GM21423 (cell line): ENCODE results near the gene TBCCD1.
"Not testable (repeated sequence)": the region's sequence is repeated elsewhere in the genome, so short reads cannot be mapped to it uniquely, and the experiment has no call there.

Experiments
- ATAC-seq: cut with Tn5 transposase; IDR thresholded peaks from one replicate; pipeline ENCODE4 v1.9.1; 2021; ENCODE audit warnings: mild to moderate bottlenecking, moderate library complexity; ENCODE audit not compliant: unreplicated experiment

Gene TBCCD1

DNA sequence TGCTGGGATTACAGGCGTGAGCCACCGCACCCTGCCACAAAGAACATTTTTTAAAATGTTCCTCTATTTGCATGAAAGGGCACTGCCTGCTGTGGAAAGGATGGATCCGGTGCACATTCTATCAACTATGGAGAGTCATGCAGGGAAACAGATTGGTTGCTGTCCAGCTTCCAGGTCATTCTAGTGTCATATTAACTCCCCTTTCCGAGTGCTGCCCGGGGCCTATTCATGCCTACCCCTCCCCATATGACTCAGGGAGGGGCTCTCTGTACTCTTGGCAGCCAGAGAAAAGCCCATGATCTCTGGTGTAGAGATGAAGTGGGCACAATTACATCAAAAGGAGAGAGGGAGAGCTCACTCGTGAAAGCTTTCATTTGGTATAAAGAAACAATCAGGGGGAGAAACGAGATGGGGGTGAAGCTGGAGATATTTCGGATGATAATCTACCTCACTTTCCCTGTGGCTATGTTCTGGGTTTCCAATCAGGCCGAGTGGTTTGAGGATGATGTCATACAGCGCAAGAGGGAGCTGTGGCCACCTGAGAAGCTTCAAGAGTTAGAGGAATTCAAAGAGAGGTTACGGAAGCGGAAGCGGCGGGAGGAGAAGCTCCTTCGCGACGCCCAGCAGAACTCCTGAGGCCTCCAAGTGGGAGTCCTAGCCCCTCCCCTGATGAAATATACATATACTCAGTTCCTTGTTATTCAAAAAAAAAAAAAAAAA lies 29.6 kb upstream of the TBCCD1 start:
- no peak for ATAC-seq

DNA sequence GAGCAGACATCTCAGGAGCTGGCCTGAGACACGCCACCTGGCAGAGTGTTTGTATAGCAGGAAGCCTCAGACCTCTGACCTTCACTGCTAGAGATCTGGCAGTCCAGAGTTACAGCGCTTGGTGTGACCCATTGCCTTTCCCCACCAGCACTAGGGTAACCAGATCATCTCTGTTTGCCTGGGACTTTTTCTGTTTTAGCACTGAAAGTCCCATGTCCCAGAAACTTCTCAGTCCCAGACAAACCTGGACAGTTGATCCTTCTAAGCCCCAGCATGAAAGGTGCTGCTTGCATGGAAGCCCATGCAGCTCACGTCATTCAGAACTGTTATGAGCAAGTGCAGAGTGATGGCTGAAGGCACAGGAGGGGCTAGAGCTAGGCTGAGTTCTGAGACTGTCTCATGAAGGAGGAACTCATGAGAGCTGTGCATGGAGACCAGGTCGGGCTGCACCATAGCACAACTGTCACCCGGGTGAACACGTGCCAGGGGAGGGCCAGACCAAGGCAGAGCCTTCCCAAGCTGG lies 27.5 kb upstream of the TBCCD1 start:
- no peak for ATAC-seq

DNA sequence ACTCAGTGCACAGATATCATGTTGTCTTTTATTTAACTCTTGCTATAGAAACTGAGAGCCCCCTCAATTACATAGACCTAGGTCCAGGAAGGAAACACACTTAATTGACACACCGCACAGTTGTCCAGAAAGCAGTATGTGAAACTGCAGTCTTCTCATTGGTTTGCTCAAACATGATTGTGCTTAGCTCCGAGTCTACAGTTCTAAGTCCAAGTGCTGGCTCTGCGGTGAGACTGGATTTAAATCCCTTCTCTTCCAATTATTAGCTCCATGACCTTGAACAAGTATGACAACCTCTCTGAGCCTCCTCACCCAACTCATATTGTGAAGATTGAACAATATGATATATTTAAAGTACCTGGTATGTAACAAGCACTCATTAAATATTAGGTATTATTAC lies 26.7 kb upstream of the TBCCD1 start:
- no peak for ATAC-seq

DNA sequence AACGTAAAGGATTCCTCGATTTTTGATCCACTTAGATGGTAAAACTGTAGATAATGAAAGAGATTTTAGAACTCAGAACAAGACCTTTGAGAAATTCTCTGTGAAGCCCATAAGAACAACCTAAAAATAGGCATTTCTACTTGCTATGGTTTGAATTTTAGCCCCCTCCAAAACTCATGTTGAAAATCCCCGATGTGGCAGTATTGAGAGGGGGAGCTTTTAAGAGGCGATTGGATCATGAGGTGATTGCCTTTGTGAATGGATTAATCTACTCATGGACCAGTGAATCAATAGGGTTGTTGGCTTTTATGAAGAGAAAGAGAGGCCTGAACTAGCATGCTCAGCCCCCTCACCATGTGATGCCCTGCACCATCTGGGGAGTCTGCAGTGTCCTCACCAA lies 25.5 kb upstream of the TBCCD1 start:
- ATAC-seq = no peak

GRCh38 chr3:186590580-186591295 lies 23.6 kb upstream of the TBCCD1 start:
- ATAC-seq = no peak

DNA sequence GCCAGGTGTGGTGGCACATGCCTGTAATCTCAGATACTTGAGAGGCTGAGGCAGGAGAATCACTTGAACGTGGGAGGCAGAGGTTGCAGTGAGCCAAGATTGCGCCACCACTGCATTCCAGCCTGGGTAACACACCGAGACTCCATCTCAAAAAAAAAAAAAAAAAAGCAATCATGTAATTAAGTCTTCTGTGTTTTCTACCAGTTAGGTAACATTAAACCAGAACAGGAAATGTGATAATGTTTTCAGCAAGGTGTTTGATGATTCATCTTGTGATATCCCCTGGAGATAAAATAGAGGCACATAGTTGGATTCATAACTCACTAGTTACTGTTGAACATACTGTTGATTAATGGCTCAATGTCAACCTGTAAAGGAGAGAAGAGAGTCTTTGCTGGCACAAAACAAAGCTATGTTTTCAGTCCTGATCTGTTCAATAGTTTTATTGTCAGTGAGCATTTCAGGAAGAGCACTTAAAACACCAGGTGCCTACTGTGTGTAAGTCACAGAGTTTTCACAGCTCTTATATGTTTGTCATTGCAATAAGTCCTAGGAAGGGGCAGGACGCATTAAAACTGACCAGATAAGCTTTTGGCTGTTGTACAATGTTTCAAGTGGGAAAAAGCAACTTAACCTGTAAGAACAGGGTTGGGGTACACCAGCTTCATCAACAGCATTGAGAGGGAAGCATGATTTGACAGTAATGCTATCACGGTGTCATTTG lies 22.9 kb upstream of the TBCCD1 start:
- no peak for ATAC-seq

DNA sequence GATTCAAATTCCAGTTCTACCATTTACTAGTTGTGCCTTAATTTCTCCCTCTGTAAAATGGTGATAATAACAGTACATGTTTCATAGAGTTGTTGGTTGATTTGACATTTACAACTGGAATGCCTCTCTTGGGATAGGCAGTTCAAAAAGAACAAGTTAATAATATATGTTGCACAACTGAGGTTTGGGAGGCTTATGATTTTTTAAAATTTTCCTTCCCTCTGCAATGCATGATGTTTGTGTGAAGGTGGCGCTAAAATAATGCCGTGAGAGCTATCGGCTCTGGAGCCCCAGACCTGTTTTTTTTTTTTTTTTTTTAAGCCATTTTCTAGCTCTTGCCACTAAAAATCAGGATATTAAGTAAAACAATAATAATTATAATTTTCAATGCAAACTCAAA lies 22.0 kb upstream of the TBCCD1 start:
- no peak for ATAC-seq

DNA sequence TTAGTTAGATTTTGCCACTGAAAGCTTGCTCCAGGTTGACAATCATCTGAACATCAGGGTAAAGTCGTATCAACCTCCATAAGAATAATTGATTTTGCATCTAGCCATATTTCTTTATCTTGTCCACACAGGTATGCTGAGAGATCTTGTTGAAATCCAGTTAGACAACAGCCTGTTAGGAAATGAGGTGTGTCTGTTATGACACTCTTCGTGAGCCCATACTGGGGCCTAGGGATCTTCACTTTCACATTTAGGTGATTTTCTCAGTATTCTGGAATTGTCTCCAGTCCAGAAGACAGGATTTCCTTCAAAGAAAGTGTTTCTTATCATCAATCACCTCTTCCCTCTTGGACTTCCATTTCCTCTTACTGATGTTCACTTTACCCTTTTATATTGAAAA lies 21.5 kb upstream of the TBCCD1 start:
- ATAC-seq = no peak

GRCh38 chr3:186587183-186587582 lies 20.0 kb upstream of the TBCCD1 start:
- ATAC-seq = no peak

- ATAC-seq = not testable (repeated sequence)
Measured at GRCh38 chr3:186586245-186586644, 19.1 kb upstream of the TBCCD1 start.

- no peak for ATAC-seq
Measured at GRCh38 chr3:186583831-186584230, 16.7 kb upstream of the TBCCD1 start.

GRCh38 chr3:186582541-186582940 lies 15.4 kb upstream of the TBCCD1 start:
- no peak for ATAC-seq

DNA sequence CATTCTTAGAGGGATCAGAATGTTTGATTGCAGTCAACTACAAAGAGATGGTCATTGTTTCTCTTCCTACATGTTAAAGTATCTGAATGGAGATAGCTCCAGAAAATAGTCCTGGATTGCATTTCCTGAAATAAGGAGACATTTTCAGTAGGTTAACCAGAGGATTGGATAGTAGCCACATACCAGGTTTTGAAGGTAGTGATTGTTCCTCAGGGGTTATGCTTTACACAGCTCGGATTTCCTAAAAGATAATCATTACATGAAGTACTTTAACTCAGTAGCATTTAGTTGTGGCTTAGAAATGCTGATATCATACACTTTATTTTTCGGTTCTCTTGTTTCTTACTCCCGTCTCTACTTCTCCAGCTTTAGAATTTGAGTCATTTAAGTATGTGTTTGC lies 13.6 kb upstream of the TBCCD1 start:
- ATAC-seq = no peak

GRCh38 chr3:186577521-186577920 lies 10.4 kb upstream of the TBCCD1 start:
- ATAC-seq = no peak

- no peak for ATAC-seq
Measured at GRCh38 chr3:186571644-186572013, 4.5 kb upstream of the TBCCD1 start.

DNA sequence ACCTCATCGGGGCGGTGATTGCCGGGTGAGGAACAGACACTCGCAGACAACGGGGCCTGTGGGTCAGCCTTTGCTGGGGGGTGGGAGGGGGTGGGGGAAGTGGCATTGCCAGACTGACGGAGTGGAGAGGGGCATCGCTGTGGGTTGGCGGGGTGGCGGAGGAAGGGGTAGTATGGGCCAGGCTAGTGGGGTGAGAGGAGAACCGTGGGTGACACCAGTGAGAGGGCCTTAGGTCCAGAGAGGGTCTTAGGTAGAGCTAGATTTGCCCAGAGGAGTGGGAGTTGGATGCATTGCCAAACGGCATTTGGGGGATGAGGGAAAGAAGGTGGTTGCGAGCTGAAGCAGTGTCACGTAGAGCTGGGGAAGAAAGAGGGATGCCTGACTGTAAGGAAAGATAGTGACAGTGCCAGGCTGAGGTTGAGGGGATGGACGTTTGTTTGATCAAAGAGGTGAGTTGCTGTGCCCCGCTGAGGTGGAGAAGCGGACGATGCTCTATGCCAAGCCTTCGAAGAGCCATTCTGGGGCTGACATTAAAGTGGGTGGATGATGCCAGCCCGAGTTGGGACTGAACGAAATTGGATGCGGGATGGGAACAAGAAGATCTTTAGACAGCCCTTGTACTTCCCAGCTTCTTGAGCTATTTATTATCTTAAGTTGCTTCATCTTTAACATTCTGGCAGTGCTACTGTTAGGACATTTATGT lies 4.0 kb upstream of the TBCCD1 start:
- ATAC-seq = no peak

DNA sequence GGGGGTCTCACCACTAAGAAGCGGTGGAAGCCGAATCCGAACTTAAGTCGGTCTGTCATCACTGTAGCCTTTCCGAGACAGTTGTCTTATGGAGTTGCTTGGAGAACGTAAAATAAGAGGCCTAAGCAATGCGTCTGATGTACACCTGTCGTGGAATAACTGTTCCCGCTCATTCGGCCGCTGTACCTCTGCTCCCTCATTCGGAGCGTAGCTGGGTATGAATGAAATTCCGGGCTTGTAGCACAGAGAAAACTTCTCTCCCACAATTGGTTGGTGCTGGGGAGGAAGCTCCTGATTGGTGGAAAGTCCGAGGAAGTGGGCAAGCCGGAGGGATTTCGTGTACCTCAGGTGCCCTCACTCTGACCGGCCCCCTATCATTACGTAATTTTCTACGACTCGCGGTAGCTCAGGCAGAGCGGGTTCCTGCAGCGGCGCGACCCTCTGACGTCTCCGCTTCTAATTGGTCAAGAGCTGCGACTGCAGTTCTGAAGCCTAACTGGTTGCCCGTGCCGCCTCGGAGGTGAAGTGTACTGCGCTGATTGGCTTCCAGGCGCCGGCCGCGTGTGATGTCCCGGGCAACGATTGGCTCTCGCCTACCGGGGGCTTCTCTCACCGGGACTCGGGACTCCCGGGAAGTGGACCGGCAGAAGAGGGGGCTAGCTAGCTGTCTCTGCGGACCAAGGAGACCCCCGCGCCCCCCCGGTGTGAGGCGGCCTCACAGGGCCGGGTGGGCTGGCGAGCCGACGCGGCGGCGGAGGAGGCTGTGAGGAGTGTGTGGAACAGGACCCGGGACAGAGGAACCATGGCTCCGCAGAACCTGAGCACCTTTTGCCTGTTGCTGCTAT lies 3.2 kb upstream of the TBCCD1 start, which contains the start of gene DNAJB11:
Gene DNAJB11, plus strand, starts transcription at position 625 of the 845 bp plus-strand sequence. Its CDS starts 178 bp downstream, at position 803.
- peak; percentile 85 for ATAC-seq

DNA sequence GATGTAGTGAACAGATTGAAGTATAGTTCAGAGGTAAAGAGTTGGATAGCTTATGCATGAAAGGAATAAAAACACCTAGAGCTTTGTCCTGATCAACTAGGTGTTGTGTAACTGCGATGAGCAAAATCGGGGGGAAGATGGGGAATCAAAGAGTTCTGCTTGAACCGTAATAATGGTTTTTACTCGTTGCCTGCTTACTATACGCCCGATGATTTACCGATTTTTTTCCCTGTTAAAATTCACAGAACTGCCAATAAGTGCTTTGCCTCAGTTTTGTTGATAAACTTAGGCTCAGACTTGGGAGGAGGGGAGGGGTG lies 2.6 kb upstream of the TBCCD1 start:
- no peak for ATAC-seq

DNA sequence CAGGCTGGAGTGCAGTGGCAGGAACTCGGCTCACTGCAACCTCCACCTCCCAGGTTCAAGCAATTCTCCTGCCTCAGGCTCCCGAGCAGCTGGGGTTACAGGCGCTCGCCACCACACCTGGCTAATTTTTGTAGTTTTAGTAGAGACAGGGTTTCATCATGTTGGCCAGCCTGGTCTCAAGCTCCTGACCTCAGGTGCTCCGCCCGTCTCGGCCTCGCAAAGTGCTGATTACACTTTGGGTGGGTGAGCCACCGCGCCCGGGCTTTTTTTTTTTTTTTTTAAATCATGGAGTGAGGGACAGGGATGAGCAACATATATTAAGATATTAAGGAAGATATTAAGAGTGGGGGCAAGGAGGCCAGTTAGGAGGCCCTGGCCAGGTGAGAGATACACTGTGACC lies 2.2 kb upstream of the TBCCD1 start:
- not testable (repeated sequence) for ATAC-seq

GRCh38 chr3:186566772-186567071 lies 417 bp downstream of the TBCCD1 start:
- no peak for ATAC-seq
